HCT116 (cell line): ENCODE data around the gene SH3BP5L. TPM values are rescaled to one million over a fixed set of nuclear protein-coding genes. Genes with fewer than 3 reads are reported as not detected.

Experiments used
- ATAC-seq: fragments of 200-7000 bp; cut with Tn5 transposase; 2 replicates; pipeline ENCODE4 v1.9.1; 2020; ENCODE audit warnings: mild to moderate bottlenecking, moderate library complexity
- BruUV-seq: library from RNA; stranded (reverse); fragments of 400-500 nt; replicated peaks from 2 replicates; lab custom pipeline; 2021; lab: Mats Ljungman, UMichigan
- CTCF ChIA-PET: fragments of 300-600 bp; sonication (Branson Sonifier 250); formaldehyde crosslinking; loops from one replicate; lab custom pipeline; 2021; ENCODE audit warnings: antibody characterized with exemption; lab: Charles Lee
- POLR2A ChIA-PET: fragments of 300-600, 350-600 bp; sonication (Branson Sonifier 250); formaldehyde crosslinking; loops from one replicate; lab custom pipeline; 2021; ENCODE audit warnings: antibody characterized with exemption; lab: Charles Lee
- RAD21 ChIA-PET, 2 experiments: fragments of 300-600 bp; sonication (Branson Sonifier 250); formaldehyde crosslinking; loops; one replicate each; lab custom pipeline; 2023; ENCODE audit warnings: low total read pairs in 2 of 2; ENCODE audit not compliant: uncharacterized antibody in 2 of 2, unreplicated experiment in 2 of 2, low non-redundant PET in 1 of 2; lab: Charles Lee
- DNase-seq: peaks from one replicate; pipeline ENCODE4 v3.0.0-alpha.2; 2010; ENCODE audit warnings: low read depth, low spot score
- H2AFZ ChIP-seq: fragments of 200-600 bp; shearing (Covaris generic), sonication (generic); 2 replicates; pipeline ENCODE4 v1.6.1; 2017; ENCODE audit warnings: low read depth, mixed run types, mixed read lengths, antibody characterized with exemption, low read length; ENCODE audit not compliant: poor library complexity, severe bottlenecking
- H3K27ac ChIP-seq: 2 replicates; pipeline ENCODE4 v1.5.1; 2012; ENCODE audit warnings: low read depth, low read length
- H3K27me3 ChIP-seq: fragments of 200-600 bp; sonication (generic); 2 replicates; pipeline ENCODE4 v1.6.1; 2016; ENCODE audit warnings: mixed run types, low read length, mixed read lengths; ENCODE audit not compliant: insufficient read depth
- H3K36me3 ChIP-seq, 2 experiments: fragments of 200-500 bp in 1 of 2; fragments of 200-600 bp in 1 of 2; sonication (Bioruptor generic) in 1 of 2; sonication (generic) in 1 of 2; 2 replicates each; pipeline versions ENCODE4 v1.5.1 to v1.6.1; 2014 to 2016; ENCODE audit warnings: low read length in 2 of 2, inconsistent platforms in 1 of 2, mixed read lengths in 1 of 2, mixed run types in 1 of 2; ENCODE audit not compliant: insufficient read depth in 2 of 2, control insufficient read depth in 1 of 2
- H3K4me1 ChIP-seq, 2 experiments: fragments of 200-600 bp in 1 of 2; sonication (generic) in 1 of 2; 2 replicates each; pipeline versions ENCODE4 v1.5.1 to v1.6.1; 2012 to 2017; ENCODE audit warnings: low read length in 2 of 2, inconsistent platforms in 1 of 2, mild to moderate bottlenecking in 1 of 2, mixed read lengths in 1 of 2, mixed run types in 1 of 2, moderate library complexity in 1 of 2; ENCODE audit not compliant: insufficient read depth in 2 of 2, control insufficient read depth in 1 of 2
- H3K4me2 ChIP-seq: fragments of 200-600 bp; sonication (generic); 2 replicates; pipeline ENCODE4 v1.6.1; 2017; ENCODE audit warnings: mixed run types, low read length, mixed read lengths
- H3K4me3 ChIP-seq, 2 experiments: fragments of 200-600 bp in 1 of 2; sonication (generic) in 1 of 2; replicated peaks in 1 of 2; 2 replicates each; pipeline ENCODE4 v1.5.1; 2011 to 2016; ENCODE audit warnings: low read length in 2 of 2, control low read depth in 1 of 2, low read depth in 1 of 2, mild to moderate bottlenecking in 1 of 2, mixed read lengths in 1 of 2, mixed run types in 1 of 2
- H3K79me2 ChIP-seq: fragments of 200-600 bp; sonication (generic); 2 replicates; pipeline ENCODE4 v1.6.1; 2017; ENCODE audit warnings: mild to moderate bottlenecking, mixed run types, low read length, moderate library complexity, mixed read lengths; ENCODE audit not compliant: insufficient read depth
- H3K9ac ChIP-seq: fragments of 200-600 bp; sonication (generic); 2 replicates; pipeline ENCODE4 v1.6.1; 2016; ENCODE audit warnings: low read length, mixed read lengths
- H3K9me2 ChIP-seq: fragments of 200-600 bp; sonication (generic), shearing (Covaris generic); 2 replicates; pipeline ENCODE4 v1.6.1; 2017; ENCODE audit warnings: mixed run types, mild to moderate bottlenecking, moderate library complexity; ENCODE audit not compliant: insufficient read depth
- H3K9me3 ChIP-seq, 2 experiments: fragments of 200-500 bp in 1 of 2; fragments of 200-600 bp in 1 of 2; sonication (Bioruptor generic) in 1 of 2; sonication (generic) in 1 of 2; 2 replicates each; pipeline ENCODE4 v1.6.1; 2014 to 2017; ENCODE audit warnings: low read length in 2 of 2, mixed read lengths in 2 of 2, inconsistent platforms in 1 of 2, low read depth in 1 of 2, mild to moderate bottlenecking in 1 of 2, mixed run types in 1 of 2, moderate library complexity in 1 of 2; ENCODE audit not compliant: control insufficient read depth in 1 of 2, insufficient read depth in 1 of 2
- H4K20me1 ChIP-seq: fragments of 200-600 bp; sonication (generic), shearing (Covaris generic); 2 replicates; pipeline ENCODE4 v1.6.1; 2017; ENCODE audit warnings: mixed run types, mild to moderate bottlenecking, moderate library complexity; ENCODE audit not compliant: insufficient read depth
- CBX3 ChIP-seq: IDR thresholded peaks from 2 replicates; pipeline ENCODE4 v1.6.1; 2012; ENCODE audit warnings: low read depth
- EZH2 ChIP-seq: fragments of 200-600 bp; sonication (generic); IDR thresholded peaks from 2 replicates; pipeline ENCODE4 v1.6.1; 2017; ENCODE audit warnings: antibody characterized with exemption, mixed run types
- EZH2phosphoT487 ChIP-seq: fragments of 200-600 bp; IDR thresholded peaks from 2 replicates; pipeline ENCODE4 v1.6.1; 2018; ENCODE audit warnings: antibody characterized with exemption, borderline replicate concordance
- FOSL1 ChIP-seq: IDR thresholded peaks from 2 replicates; pipeline ENCODE4 v1.6.1; 2012; ENCODE audit warnings: low read depth
- POLR2AphosphoS5 ChIP-seq: IDR thresholded peaks from 2 replicates; pipeline ENCODE4 v1.6.1; 2011; ENCODE audit warnings: mild to moderate bottlenecking, low read depth, low read length, moderate library complexity
- SP1 ChIP-seq: IDR thresholded peaks from 2 replicates; pipeline ENCODE4 v1.6.1; 2012; ENCODE audit warnings: low read depth
- SRF ChIP-seq: IDR thresholded peaks from 2 replicates; pipeline ENCODE4 v1.6.1; 2012; ENCODE audit warnings: low read depth
- TCF7L2 ChIP-seq: IDR thresholded peaks from 2 replicates; pipeline ENCODE4 v1.7.0; 2011; ENCODE audit warnings: borderline replicate concordance, inconsistent platforms; ENCODE audit not compliant: insufficient read depth, insufficient read length; ENCODE audit errors: extremely low read depth
- intact Hi-C: fragments of 100-400 bp; cut with micrococcal nuclease; formaldehyde crosslinking; loops from 2 replicates; pipeline ENCODE4 v1.10.0; 2022
- total RNA-seq: library from RNA; stranded (reverse); gene quantifications from one replicate; pipeline ENCODE4 v1.2.1, GENCODE V29; 2021; ENCODE audit not compliant: unreplicated experiment
- TF ChIP-seq, protein P1 (sequence below): IDR thresholded peaks from 2 replicates; pipeline ENCODE4 v1.6.1; 2012; ENCODE audit warnings: low read depth
- TF ChIP-seq, protein P2 (sequence below), 3 experiments: fragments of 200-600 bp in 1 of 3; sonication (generic) in 1 of 3; IDR thresholded peaks in 2 of 3; conservative IDR thresholded peaks in 1 of 3; 2 replicates each; pipeline ENCODE4 v1.5.1; 2012 to 2017; ENCODE audit warnings: low read depth in 2 of 3, low read length in 2 of 3, antibody characterized with exemption in 1 of 3, borderline replicate concordance in 1 of 3, control low read depth in 1 of 3, mild to moderate bottlenecking in 1 of 3, mixed read lengths in 1 of 3, mixed run types in 1 of 3, moderate library complexity in 1 of 3; ENCODE audit not compliant: insufficient read depth in 1 of 3

Gene SH3BP5L
- total RNA-seq, 1 experiment from 2014 or later, result 22.3 TPM

DNA sequence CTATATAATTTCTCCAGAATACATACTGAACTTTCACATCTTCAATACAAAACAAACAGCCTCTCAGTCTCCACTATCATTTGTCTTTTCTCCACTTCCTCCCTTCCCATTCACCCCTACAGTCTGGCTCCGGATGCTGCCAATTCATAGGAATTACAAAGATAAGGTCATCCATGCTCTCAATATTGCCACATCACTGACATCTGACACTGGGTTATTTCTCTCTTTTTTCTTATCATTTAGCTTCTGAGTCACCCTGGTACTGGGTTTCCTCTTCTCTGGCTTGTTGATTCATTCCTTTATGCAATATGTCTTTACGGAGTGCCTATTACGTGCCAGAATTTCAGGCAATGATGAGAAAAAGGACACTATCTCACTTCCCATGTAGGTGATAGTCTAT, 3.1 kb upstream of the SH3BP5L start:
- Histone ChIP-seq H3K4me2 (no peak overlapping the region), H4K20me1 (no peaks in the 10 kb centered on the region), H3K36me3 (peaks cover 2 to 5% of the 10 kb centered on the region in 2 experiments; a peak in 3 of 4 replicates), H3K4me3 (no peak overlapping the region), H3K27ac (no peak overlapping the region), H3K9ac (no peak overlapping the region), H3K27me3 (no peaks in the 10 kb centered on the region), H3K4me1 (peaks cover 16 to 25% of the 10 kb centered on the region in 2 experiments), H2AFZ (no peak overlapping the region), H3K79me2 (peaks cover 18% of the 10 kb centered on the region), H3K9me3 (no peaks in the 10 kb centered on the region), H3K9me2 (no peaks in the 10 kb centered on the region)
- DNase-seq, result no peak
- ChIA-PET POLR2A (interaction anchor here (5.0 kb wide), 1 partner anchor 10 kb away, joined by 49 read pairs; the partner anchor contains the start of gene ZNF672), CTCF (interaction anchor here (1.8 kb wide), 1 partner anchor 9 kb away, joined by 6 read pairs; the partner anchor contains the start of gene ZNF672), RAD21 (no interaction called here)
- intact Hi-C loops, result no loop called here
- no peak for ATAC-seq
- BruUV-seq, result no TSS peak
- TF ChIP-seq, protein P1, sequence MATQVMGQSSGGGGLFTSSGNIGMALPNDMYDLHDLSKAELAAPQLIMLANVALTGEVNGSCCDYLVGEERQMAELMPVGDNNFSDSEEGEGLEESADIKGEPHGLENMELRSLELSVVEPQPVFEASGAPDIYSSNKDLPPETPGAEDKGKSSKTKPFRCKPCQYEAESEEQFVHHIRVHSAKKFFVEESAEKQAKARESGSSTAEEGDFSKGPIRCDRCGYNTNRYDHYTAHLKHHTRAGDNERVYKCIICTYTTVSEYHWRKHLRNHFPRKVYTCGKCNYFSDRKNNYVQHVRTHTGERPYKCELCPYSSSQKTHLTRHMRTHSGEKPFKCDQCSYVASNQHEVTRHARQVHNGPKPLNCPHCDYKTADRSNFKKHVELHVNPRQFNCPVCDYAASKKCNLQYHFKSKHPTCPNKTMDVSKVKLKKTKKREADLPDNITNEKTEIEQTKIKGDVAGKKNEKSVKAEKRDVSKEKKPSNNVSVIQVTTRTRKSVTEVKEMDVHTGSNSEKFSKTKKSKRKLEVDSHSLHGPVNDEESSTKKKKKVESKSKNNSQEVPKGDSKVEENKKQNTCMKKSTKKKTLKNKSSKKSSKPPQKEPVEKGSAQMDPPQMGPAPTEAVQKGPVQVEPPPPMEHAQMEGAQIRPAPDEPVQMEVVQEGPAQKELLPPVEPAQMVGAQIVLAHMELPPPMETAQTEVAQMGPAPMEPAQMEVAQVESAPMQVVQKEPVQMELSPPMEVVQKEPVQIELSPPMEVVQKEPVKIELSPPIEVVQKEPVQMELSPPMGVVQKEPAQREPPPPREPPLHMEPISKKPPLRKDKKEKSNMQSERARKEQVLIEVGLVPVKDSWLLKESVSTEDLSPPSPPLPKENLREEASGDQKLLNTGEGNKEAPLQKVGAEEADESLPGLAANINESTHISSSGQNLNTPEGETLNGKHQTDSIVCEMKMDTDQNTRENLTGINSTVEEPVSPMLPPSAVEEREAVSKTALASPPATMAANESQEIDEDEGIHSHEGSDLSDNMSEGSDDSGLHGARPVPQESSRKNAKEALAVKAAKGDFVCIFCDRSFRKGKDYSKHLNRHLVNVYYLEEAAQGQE, result no peak
- no peak for TF ChIP-seq CBX3
- TF ChIP-seq POLR2AphosphoS5, result no peak
- TF ChIP-seq SRF, result no peak
- no peak for TF ChIP-seq TCF7L2
- no peak for TF ChIP-seq EZH2
- TF ChIP-seq EZH2phosphoT487, result no peak
- no peak for TF ChIP-seq SP1
- TF ChIP-seq FOSL1, result no peak
- TF ChIP-seq, protein P2, sequence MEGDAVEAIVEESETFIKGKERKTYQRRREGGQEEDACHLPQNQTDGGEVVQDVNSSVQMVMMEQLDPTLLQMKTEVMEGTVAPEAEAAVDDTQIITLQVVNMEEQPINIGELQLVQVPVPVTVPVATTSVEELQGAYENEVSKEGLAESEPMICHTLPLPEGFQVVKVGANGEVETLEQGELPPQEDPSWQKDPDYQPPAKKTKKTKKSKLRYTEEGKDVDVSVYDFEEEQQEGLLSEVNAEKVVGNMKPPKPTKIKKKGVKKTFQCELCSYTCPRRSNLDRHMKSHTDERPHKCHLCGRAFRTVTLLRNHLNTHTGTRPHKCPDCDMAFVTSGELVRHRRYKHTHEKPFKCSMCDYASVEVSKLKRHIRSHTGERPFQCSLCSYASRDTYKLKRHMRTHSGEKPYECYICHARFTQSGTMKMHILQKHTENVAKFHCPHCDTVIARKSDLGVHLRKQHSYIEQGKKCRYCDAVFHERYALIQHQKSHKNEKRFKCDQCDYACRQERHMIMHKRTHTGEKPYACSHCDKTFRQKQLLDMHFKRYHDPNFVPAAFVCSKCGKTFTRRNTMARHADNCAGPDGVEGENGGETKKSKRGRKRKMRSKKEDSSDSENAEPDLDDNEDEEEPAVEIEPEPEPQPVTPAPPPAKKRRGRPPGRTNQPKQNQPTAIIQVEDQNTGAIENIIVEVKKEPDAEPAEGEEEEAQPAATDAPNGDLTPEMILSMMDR (IDR thresholded peaks at IDR 0.05 in 2 of 3, conservative IDR thresholded peaks at IDR 0.05 in 1 of 3; ENCODE audit: borderline replicate concordance in 1 of 3, insufficient read depth in 1 of 3, low read depth in 2 of 3, low read length in 2 of 3), result no peak
